Measurements from ENCODE around the gene PNMA8B. TPM values are rescaled to one million over a fixed set of nuclear protein-coding genes. Genes with fewer than 3 reads are reported as not detected.
"Not testable (repeated sequence)": the region's sequence is repeated elsewhere in the genome, so short reads cannot be mapped to it uniquely, and the experiment has no call there.

PNMA8B gene
- total RNA-seq, 5 donors from 2014 or later (not counting 1 experiment from before 2014, with no cell fraction given) = 0.20 to 1.1 (median 0.44) TPM

DNA sequence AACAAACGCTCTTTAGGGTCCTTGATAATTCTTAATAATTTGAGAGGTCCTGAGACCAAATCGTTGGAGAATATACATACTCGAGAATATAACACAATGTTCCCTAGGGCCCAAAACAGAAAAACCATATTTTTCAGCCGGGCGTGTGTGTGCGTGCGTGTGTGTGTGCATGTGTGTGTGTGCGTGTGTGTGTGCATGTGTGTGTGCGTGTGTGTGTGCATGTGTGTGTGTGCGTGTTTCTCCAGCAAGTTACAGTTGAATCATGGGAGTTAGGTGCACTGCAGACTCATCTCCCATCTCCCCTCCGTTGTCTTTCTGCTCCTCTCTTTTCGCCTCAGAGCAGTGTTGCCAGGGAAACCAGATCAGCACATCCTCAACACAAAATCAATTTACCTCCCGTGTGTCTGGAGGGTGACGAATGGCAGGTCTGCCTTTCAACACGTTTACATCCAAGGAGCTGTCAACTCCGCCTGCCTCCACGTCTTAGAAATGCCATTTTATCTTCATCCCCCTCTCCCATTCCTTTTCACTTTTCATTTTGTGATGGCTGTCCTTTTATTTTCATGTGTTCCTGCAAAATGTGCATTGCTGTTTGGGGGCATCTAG lies 8.3 kb upstream of the PNMA8B start:
- ChIA-PET CTCF (no interaction called here), POLR2A (no interaction called here)
- Histone ChIP-seq H3K9me3 (no peaks in the 10 kb centered on the region), H3K36me3 (ENCODE audit: control insufficient read depth in 2 of 2, extremely low read depth in 1 of 2, insufficient read depth in 1 of 2, low read length in 1 of 2) (no peaks in the 10 kb centered on the region), H3K4me1 (ENCODE audit: control insufficient read depth in 1 of 2, extremely low read depth in 1 of 2, insufficient read depth in 2 of 2, low read length in 2 of 2) (no peaks in the 10 kb centered on the region), H3K4me3 (ENCODE audit: control insufficient read depth in 1 of 2, extremely low read depth in 1 of 2, low read length in 1 of 2) (no peak overlapping the region), H3K27ac (ENCODE audit: low read length) (no peak overlapping the region), H3K27me3 (replicated peaks in 1 of 2; ENCODE audit: control insufficient read depth in 2 of 2, extremely low read depth in 1 of 2, insufficient read depth in 2 of 2, low read length in 1 of 2) (peaks cover 2 to 40% of the 10 kb centered on the region in 2 experiments)
- Mint-ChIP-seq H3K27ac (no peak overlapping the region), H3K4me1 (no peaks in the 10 kb centered on the region), H3K9me3 (no peaks in the 10 kb centered on the region), H3K36me3 (no peaks in the 10 kb centered on the region), H3K27me3 (peaks cover 24 to 28% of the 10 kb centered on the region in 2 donors), H3K4me3 (no peak overlapping the region)
- no peak for ATAC-seq (replicated peaks in 1 of 4)
- DNase-seq = no peak
- 65% methylated on average over 3 of the region's 17 CpGs for WGBS (ENCODE audit: insufficient coverage)

- ChIA-PET POLR2A (no interaction called here), CTCF (no interaction called here)
- Mint-ChIP-seq H3K4me1 (no peaks in the 10 kb centered on the region), H3K9me3 (no peaks in the 10 kb centered on the region), H3K4me3 (no peak overlapping the region), H3K27ac (no peak overlapping the region), H3K27me3 (peaks cover 24 to 27% of the 10 kb centered on the region in 2 donors), H3K36me3 (no peaks in the 10 kb centered on the region)
- no peak overlapping the region for H3K4me3 ChIP-seq (ENCODE audit: control insufficient read depth in 1 of 2, extremely low read depth in 1 of 2, low read length in 1 of 2)
- 100% methylated on average over 2 of the region's 5 CpGs for WGBS (ENCODE audit: insufficient coverage)
- no peak overlapping the region for H3K27ac ChIP-seq (ENCODE audit: low read length)
- H3K27me3 ChIP-seq (replicated peaks in 1 of 2; ENCODE audit: control insufficient read depth in 2 of 2, extremely low read depth in 1 of 2, insufficient read depth in 2 of 2, low read length in 1 of 2) = peaks cover 2 to 38% of the 10 kb centered on the region in 2 experiments
- ATAC-seq (replicated peaks in 1 of 4) = no peak
- no peaks in the 10 kb centered on the region for H3K36me3 ChIP-seq (ENCODE audit: control insufficient read depth in 2 of 2, extremely low read depth in 1 of 2, insufficient read depth in 1 of 2, low read length in 1 of 2)
- no peaks in the 10 kb centered on the region for H3K4me1 ChIP-seq (ENCODE audit: control insufficient read depth in 1 of 2, extremely low read depth in 1 of 2, insufficient read depth in 2 of 2, low read length in 2 of 2)
- H3K9me3 ChIP-seq = no peaks in the 10 kb centered on the region
- no peak for DNase-seq
Measured at GRCh38 chr19:46502891-46503290, 7.2 kb upstream of the PNMA8B start.

GRCh38 chr19:46499692-46500091 lies 4.0 kb upstream of the PNMA8B start:
- H3K27ac Mint-ChIP-seq = no peak overlapping the region

GRCh38 chr19:46497773-46498172 lies 2.1 kb upstream of the PNMA8B start:
- Histone ChIP-seq H3K4me3 (ENCODE audit: control insufficient read depth in 1 of 2, extremely low read depth in 1 of 2, low read length in 1 of 2) (no peak overlapping the region), H3K9me3 (no peaks in the 10 kb centered on the region), H3K27ac (ENCODE audit: low read length) (no peak overlapping the region), H3K4me1 (ENCODE audit: control insufficient read depth in 1 of 2, extremely low read depth in 1 of 2, insufficient read depth in 2 of 2, low read length in 2 of 2) (peaks cover 5 to 29% of the 10 kb centered on the region in 2 experiments), H3K27me3 (replicated peaks in 1 of 2; ENCODE audit: control insufficient read depth in 2 of 2, extremely low read depth in 1 of 2, insufficient read depth in 2 of 2, low read length in 1 of 2) (peaks cover 0 to 54% of the 10 kb centered on the region in 2 experiments), H3K36me3 (ENCODE audit: control insufficient read depth in 2 of 2, extremely low read depth in 1 of 2, insufficient read depth in 1 of 2, low read length in 1 of 2) (no peaks in the 10 kb centered on the region)
- DNase-seq (no peak), ATAC-seq (replicated peaks in 1 of 4) (no peak)
- H3K9me3 Mint-ChIP-seq = no peaks in the 10 kb centered on the region
- no peak overlapping the region for H3K4me3 Mint-ChIP-seq
- CTCF ChIA-PET = no interaction called here
- POLR2A ChIA-PET = no interaction called here
- 90% methylated on average over 4 of the region's 8 CpGs for WGBS (ENCODE audit: insufficient coverage)
- H3K27ac Mint-ChIP-seq = no peak overlapping the region
- peaks cover 17 to 32% of the 10 kb centered on the region in 2 donors for H3K27me3 Mint-ChIP-seq
- no peaks in the 10 kb centered on the region for H3K36me3 Mint-ChIP-seq
- H3K4me1 Mint-ChIP-seq = peaks cover 11 to 14% (median 14%) of the 10 kb centered on the region in 3 donors

More at GRCh38 chr19:46499692-46500091, 4.0 kb upstream of the PNMA8B start:
- peaks cover 1 to 4% (median 4%) of the 10 kb centered on the region in 3 donors for H3K4me1 Mint-ChIP-seq
- peaks cover 0 to 45% of the 10 kb centered on the region in 2 experiments for H3K27me3 ChIP-seq (replicated peaks in 1 of 2; ENCODE audit: control insufficient read depth in 2 of 2, extremely low read depth in 1 of 2, insufficient read depth in 2 of 2, low read length in 1 of 2)
- H3K36me3 ChIP-seq (ENCODE audit: control insufficient read depth in 2 of 2, extremely low read depth in 1 of 2, insufficient read depth in 1 of 2, low read length in 1 of 2) = no peaks in the 10 kb centered on the region
- no peak overlapping the region for H3K4me3 Mint-ChIP-seq
- ChIA-PET POLR2A (no interaction called here), CTCF (interaction anchor here in 1 of 2 donors (1.2 kb wide), 1 partner anchor 8 kb away, joined by 7 read pairs; no protein-coding TSS in a partner anchor)
- no peak for DNase-seq
- no peaks in the 10 kb centered on the region for H3K9me3 ChIP-seq
- H3K27me3 Mint-ChIP-seq = peaks cover 17 to 19% of the 10 kb centered on the region in 2 donors
- H3K27ac ChIP-seq (ENCODE audit: low read length) = no peak overlapping the region
- H3K36me3 Mint-ChIP-seq = no peaks in the 10 kb centered on the region
- no peaks in the 10 kb centered on the region for H3K9me3 Mint-ChIP-seq
- H3K4me3 ChIP-seq (ENCODE audit: control insufficient read depth in 1 of 2, extremely low read depth in 1 of 2, low read length in 1 of 2) = no peak overlapping the region
- H3K4me1 ChIP-seq (ENCODE audit: control insufficient read depth in 1 of 2, extremely low read depth in 1 of 2, insufficient read depth in 2 of 2, low read length in 2 of 2) = peaks cover 0 to 13% of the 10 kb centered on the region in 2 experiments
- 80% methylated on average over 1 of the region's 4 CpGs for WGBS (ENCODE audit: insufficient coverage)
- ATAC-seq (replicated peaks in 1 of 4) = no peak

GRCh38 chr19:46496886-46497285 lies 1.2 kb upstream of the PNMA8B start:
- DNase-seq; H3K27ac Mint-ChIP-seq; H3K36me3 ChIP-seq (ENCODE audit: control insufficient read depth in 2 of 2, extremely low read depth in 1 of 2, insufficient read depth in 1 of 2, low read length in 1 of 2); H3K27ac ChIP-seq (ENCODE audit: low read length); H3K4me3 Mint-ChIP-seq; H3K4me3 ChIP-seq (ENCODE audit: control insufficient read depth in 1 of 2, extremely low read depth in 1 of 2, low read length in 1 of 2); ATAC-seq (replicated peaks in 1 of 4); CTCF ChIA-PET; H3K36me3 Mint-ChIP-seq; POLR2A ChIA-PET; H3K9me3 ChIP-seq; H3K9me3 Mint-ChIP-seq: not testable (repeated sequence)
- H3K27me3 Mint-ChIP-seq = peaks cover 20 to 37% of the 10 kb centered on the region in 2 donors
- WGBS (ENCODE audit: insufficient coverage) = 100% methylated on average over 1 of the region's 4 CpGs
- H3K27me3 ChIP-seq (replicated peaks in 1 of 2; ENCODE audit: control insufficient read depth in 2 of 2, extremely low read depth in 1 of 2, insufficient read depth in 2 of 2, low read length in 1 of 2) = peaks cover 1 to 58% of the 10 kb centered on the region in 2 experiments
- H3K4me1 ChIP-seq (ENCODE audit: control insufficient read depth in 1 of 2, extremely low read depth in 1 of 2, insufficient read depth in 2 of 2, low read length in 2 of 2) = peaks cover 5 to 38% of the 10 kb centered on the region in 2 experiments
- H3K4me1 Mint-ChIP-seq = peaks cover 11 to 17% (median 17%) of the 10 kb centered on the region in 3 donors

DNA sequence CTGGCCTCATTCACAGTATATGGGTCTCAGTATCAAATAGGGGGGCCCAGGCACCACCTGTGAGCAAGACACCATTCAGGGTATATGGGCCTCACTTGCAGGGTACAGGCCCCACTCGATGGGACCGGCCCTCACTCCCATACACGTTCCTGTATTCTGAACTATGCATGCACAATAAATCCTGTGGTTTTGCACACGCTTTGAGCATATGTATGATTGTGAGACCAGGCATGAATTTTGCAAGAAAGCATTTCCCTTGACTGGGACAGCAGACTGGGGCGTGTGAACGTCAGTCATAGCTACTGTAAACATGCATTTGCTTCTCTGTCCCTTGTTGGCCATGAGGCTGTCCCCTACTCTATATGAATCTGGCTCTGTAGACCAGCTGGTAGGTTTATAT lies 637 bp upstream of the PNMA8B start:
- peaks cover 11 to 17% (median 17%) of the 10 kb centered on the region in 3 donors for H3K4me1 Mint-ChIP-seq
- Histone ChIP-seq H3K9me3 (no peaks in the 10 kb centered on the region), H3K4me3 (ENCODE audit: control insufficient read depth in 1 of 2, extremely low read depth in 1 of 2, low read length in 1 of 2) (no peak overlapping the region), H3K27me3 (replicated peaks in 1 of 2; ENCODE audit: control insufficient read depth in 2 of 2, extremely low read depth in 1 of 2, insufficient read depth in 2 of 2, low read length in 1 of 2) (peaks cover 4 to 64% of the 10 kb centered on the region in 2 experiments), H3K36me3 (ENCODE audit: control insufficient read depth in 2 of 2, extremely low read depth in 1 of 2, insufficient read depth in 1 of 2, low read length in 1 of 2) (no peaks in the 10 kb centered on the region), H3K4me1 (ENCODE audit: control insufficient read depth in 1 of 2, extremely low read depth in 1 of 2, insufficient read depth in 2 of 2, low read length in 2 of 2) (peaks cover 5 to 39% of the 10 kb centered on the region in 2 experiments), H3K27ac (ENCODE audit: low read length) (no peak overlapping the region)
- ATAC-seq (replicated peaks in 1 of 4) (no peak), DNase-seq (no peak)
- H3K27ac Mint-ChIP-seq = no peak overlapping the region
- H3K4me3 Mint-ChIP-seq = no peak overlapping the region
- H3K9me3 Mint-ChIP-seq = no peaks in the 10 kb centered on the region
- peaks cover 26 to 42% of the 10 kb centered on the region in 2 donors for H3K27me3 Mint-ChIP-seq
- POLR2A ChIA-PET = no interaction called here
- CTCF ChIA-PET = no interaction called here
- no peaks in the 10 kb centered on the region for H3K36me3 Mint-ChIP-seq
- WGBS (ENCODE audit: insufficient coverage) = 85% methylated on average over 5 of the region's 6 CpGs
